Osteoblast (primary cell): ENCODE data around the gene PKP3. TPM values are rescaled to one million over a fixed set of nuclear protein-coding genes. Genes with fewer than 3 reads are reported as not detected.
A peak's percentile ranks its signal among the peaks of the same experiment; 100 is the strongest.

ENCODE experiments used
- DNase-seq: peaks from one replicate; pipeline ENCODE4 v3.0.0; 2011; ENCODE audit warnings: low spot score, mixed read lengths; ENCODE audit not compliant: insufficient read length; ENCODE audit errors: missing footprints
- H2AFZ ChIP-seq: 2 replicates; pipeline ENCODE4 v1.6.0; 2011; ENCODE audit warnings: mild to moderate bottlenecking, low read length
- H3K27ac ChIP-seq: 2 replicates; pipeline ENCODE4 v1.5.1; 2011; ENCODE audit warnings: mild to moderate bottlenecking, low read depth, low read length, moderate library complexity
- H3K27me3 ChIP-seq: 2 replicates; pipeline ENCODE4 v1.6.0; 2012; ENCODE audit warnings: mild to moderate bottlenecking, control low read depth, inconsistent platforms, low read length, moderate library complexity; ENCODE audit not compliant: insufficient read depth
- H3K36me3 ChIP-seq: 2 replicates; pipeline ENCODE4 v1.5.1; 2011; ENCODE audit warnings: mild to moderate bottlenecking, low read length, control low read depth, moderate library complexity; ENCODE audit not compliant: insufficient read depth
- H3K4me1 ChIP-seq: 2 replicates; pipeline ENCODE4 v1.5.1; 2011; ENCODE audit warnings: mild to moderate bottlenecking, low read length, control low read depth, moderate library complexity; ENCODE audit not compliant: insufficient read depth
- H3K4me2 ChIP-seq: 2 replicates; pipeline ENCODE4 v1.6.0; 2011; ENCODE audit warnings: mild to moderate bottlenecking, low read length; ENCODE audit not compliant: insufficient read depth
- H3K4me3 ChIP-seq: fragments of 200-600 bp; sonication (generic); 3 replicates; pipeline ENCODE4 v1.5.1; 2012; ENCODE audit warnings: mild to moderate bottlenecking, low read length, inconsistent platforms; ENCODE audit not compliant: insufficient read depth
- H3K79me2 ChIP-seq: 2 replicates; pipeline ENCODE4 v1.6.0; 2012; ENCODE audit warnings: mild to moderate bottlenecking, low read length, control low read depth, inconsistent platforms; ENCODE audit not compliant: insufficient read depth
- H3K9me3 ChIP-seq: 2 replicates; pipeline ENCODE4 v1.5.1; 2011; ENCODE audit warnings: low read depth, low read length, control low read depth
- H4K20me1 ChIP-seq: 2 replicates; pipeline ENCODE4 v1.6.0; 2012; ENCODE audit warnings: mild to moderate bottlenecking, low read length, control low read depth; ENCODE audit not compliant: insufficient read depth
- CTCF ChIP-seq: IDR thresholded peaks from 2 replicates; pipeline ENCODE4 v1.5.1; 2011; ENCODE audit warnings: mild to moderate bottlenecking, low read depth, low read length, moderate library complexity; ENCODE audit errors: extremely low read depth
- total RNA-seq: library from RNA; depleted of rRNA; stranded (reverse); fragments of >200 nt; gene quantifications from 2 replicates; pipeline ENCODE4 v1.2.3, GENCODE V29; 2012

The PKP3 gene
- total RNA-seq, 1 donor = 2.5 TPM

- Histone ChIP-seq H3K4me2 (peak overlapping the region; percentile 43), H3K36me3 (no peaks in the 10 kb centered on the region), H3K4me1 (peaks cover 21% of the 10 kb centered on the region), H3K79me2 (no peaks in the 10 kb centered on the region), H4K20me1 (no peaks in the 10 kb centered on the region), H3K27ac (no peak overlapping the region), H3K27me3 (no peaks in the 10 kb centered on the region), H3K4me3 (no peak overlapping the region), H2AFZ (no peak overlapping the region), H3K9me3 (no peaks in the 10 kb centered on the region)
- no peak for DNase-seq
- TF ChIP-seq CTCF = no peak
Observed at GRCh38 chr11:394858-395655, 1.0 kb downstream of the PKP3 start.

- Histone ChIP-seq H3K27me3 (no peaks in the 10 kb centered on the region), H3K27ac (no peak overlapping the region), H3K36me3 (no peaks in the 10 kb centered on the region), H2AFZ (no peak overlapping the region), H4K20me1 (no peaks in the 10 kb centered on the region), H3K4me2 (no peak overlapping the region), H3K4me1 (peaks cover 21% of the 10 kb centered on the region), H3K9me3 (no peaks in the 10 kb centered on the region), H3K4me3 (no peak overlapping the region), H3K79me2 (no peaks in the 10 kb centered on the region)
- TF ChIP-seq CTCF = no peak
- DNase-seq = no peak
Observed at GRCh38 chr11:395866-396265, 1.9 kb downstream of the PKP3 start.

GRCh38 chr11:396511-396947 lies 2.5 kb downstream of the PKP3 start:
- peak; percentile 99 for DNase-seq
- no peaks in the 10 kb centered on the region for H4K20me1 ChIP-seq
- no peaks in the 10 kb centered on the region for H3K27me3 ChIP-seq
- H3K27ac ChIP-seq = no peak overlapping the region
- no peaks in the 10 kb centered on the region for H3K9me3 ChIP-seq
- H2AFZ ChIP-seq = peak overlapping the region; percentile 47
- H3K4me2 ChIP-seq = peak overlapping the region; percentile 61
- no peaks in the 10 kb centered on the region for H3K36me3 ChIP-seq
- H3K4me3 ChIP-seq = peak overlapping the region; percentile 67
- H3K79me2 ChIP-seq = no peaks in the 10 kb centered on the region
- peaks cover 21% of the 10 kb centered on the region for H3K4me1 ChIP-seq
- TF ChIP-seq CTCF = peak; percentile 30

- no peaks in the 10 kb centered on the region for H3K36me3 ChIP-seq
- TF ChIP-seq CTCF = peak; percentile 24
- peak overlapping the region; percentile 47 for H2AFZ ChIP-seq
- DNase-seq = peak; percentile 99
- no peaks in the 10 kb centered on the region for H4K20me1 ChIP-seq
- H3K9me3 ChIP-seq = no peaks in the 10 kb centered on the region
- no peaks in the 10 kb centered on the region for H3K27me3 ChIP-seq
- H3K27ac ChIP-seq = no peak overlapping the region
- H3K4me3 ChIP-seq = peak overlapping the region; percentile 67
- H3K4me2 ChIP-seq = peak overlapping the region; percentile 61
- H3K4me1 ChIP-seq = peaks cover 21% of the 10 kb centered on the region
- no peaks in the 10 kb centered on the region for H3K79me2 ChIP-seq
Observed at GRCh38 chr11:396948-397548, 3.0 kb downstream of the PKP3 start.
